GM18861 (cell line): ENCODE measurements around the gene HSD17B14.
"Not testable (repeated sequence)": the region's sequence is repeated elsewhere in the genome, so short reads cannot be mapped to it uniquely, and the experiment has no call there.

Source experiments
- ATAC-seq: cut with Tn5 transposase; IDR thresholded peaks from one replicate; pipeline ENCODE4 v1.9.1; 2021; ENCODE audit not compliant: unreplicated experiment

Gene HSD17B14

DNA sequence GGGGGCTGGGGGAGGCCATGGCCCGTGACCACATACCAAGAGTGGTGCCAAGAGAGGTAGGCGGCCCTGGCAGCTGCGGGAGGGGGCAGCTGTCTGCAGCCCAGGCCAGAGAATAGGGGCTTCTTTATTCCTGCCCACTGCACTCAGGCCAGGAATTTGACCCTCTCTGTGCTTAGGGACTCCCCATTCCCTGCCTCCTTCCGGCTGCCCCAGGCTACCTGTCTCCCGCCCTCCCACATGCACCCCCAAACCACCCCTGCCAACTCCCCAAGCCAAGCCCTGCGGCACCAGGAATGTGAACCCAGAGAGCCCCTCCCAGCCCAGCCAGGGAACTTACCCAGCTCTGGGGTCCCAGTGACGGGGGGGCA is 31.4 kb upstream of the HSD17B14 start:
- no peak for ATAC-seq

DNA sequence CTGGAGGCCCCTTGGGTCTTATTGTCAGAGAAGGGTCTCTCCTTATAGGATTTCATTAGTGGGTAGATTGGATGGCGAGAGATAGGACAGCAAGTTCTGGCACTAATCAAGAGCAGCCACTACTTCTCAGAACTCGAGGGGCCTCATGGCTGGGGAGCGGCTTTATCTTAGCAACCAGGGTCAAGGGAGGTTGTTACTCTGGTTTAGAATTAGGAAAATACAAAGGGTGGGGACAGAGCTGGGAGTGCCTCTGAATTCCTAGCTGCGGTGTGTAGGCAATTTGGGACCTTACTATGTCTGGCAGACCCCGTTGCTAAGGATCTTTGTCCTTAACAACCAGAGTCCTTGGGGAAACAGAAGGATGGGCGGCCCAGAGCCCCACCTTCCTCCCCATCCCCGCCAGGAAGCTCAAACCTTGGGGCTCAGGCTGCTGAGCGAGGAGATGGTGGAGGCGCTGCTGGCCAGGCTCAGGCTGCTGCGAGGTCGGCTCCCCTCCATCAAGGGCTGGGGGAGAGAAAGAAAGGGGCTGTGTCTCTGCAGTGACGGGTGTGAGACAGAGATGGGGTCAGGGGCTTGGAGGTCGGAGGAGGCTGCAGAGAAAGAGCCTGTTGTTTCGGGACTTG is 30.9 kb upstream of the HSD17B14 start:
- ATAC-seq: no peak

DNA sequence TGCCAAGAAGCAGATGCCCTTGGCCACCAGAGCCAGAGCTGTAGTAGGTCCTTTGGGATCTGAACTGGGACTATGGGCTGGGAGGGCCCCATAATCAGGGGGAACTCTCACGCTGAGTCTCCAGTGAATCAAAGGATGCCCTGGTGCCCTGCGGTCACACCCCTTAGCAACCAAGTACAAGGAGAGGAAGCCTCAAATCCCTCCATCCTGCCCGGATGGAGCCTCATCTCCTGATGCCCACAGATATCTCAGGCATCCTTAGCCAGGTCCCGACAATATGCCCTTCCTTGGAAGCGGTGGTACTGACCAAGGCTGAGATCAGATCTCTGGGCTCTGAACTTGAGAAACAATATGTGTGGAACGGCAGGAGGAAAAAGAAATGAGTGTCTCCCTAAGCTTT is 30.4 kb upstream of the HSD17B14 start:
- ATAC-seq: no peak

DNA sequence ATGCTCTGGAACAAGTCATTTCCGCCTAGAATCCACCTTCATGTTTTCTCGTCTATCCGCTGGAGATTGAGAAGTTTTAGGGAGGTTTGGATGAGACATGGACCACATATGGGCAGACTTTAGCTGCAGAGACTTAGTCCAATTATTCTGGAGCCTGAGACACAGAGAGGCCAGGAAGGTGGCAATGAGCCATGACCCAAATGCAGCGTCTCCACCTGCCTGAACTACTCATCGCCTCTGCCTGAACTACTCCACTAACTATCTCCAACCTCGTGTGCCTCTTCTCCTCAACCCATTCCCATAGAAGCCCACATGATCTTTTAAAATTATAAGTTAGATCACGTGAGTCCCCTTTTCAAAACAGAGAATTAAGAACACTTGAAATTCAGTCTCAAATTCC is 26.5 kb upstream of the HSD17B14 start:
- no peak for ATAC-seq

DNA sequence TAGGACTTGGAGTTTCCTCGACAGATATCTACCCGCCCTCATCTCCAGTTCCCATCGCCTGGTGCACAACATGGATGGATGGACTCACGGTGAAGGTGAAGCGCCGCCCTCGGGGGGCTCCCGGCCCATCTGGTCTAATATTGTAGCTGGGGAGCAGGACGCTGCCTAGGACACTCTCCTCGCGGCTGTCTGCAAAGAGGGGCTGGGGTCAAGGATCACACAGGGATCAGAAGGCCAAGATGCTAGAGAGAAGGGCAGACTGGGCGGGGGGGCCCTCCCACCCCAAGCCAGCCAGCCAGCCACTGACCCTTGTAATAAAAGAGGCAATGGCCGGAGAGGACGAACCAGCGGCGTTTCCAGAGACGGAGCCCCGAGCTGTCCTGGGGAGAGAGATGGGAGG is 25.0 kb upstream of the HSD17B14 start:
- no peak for ATAC-seq

DNA sequence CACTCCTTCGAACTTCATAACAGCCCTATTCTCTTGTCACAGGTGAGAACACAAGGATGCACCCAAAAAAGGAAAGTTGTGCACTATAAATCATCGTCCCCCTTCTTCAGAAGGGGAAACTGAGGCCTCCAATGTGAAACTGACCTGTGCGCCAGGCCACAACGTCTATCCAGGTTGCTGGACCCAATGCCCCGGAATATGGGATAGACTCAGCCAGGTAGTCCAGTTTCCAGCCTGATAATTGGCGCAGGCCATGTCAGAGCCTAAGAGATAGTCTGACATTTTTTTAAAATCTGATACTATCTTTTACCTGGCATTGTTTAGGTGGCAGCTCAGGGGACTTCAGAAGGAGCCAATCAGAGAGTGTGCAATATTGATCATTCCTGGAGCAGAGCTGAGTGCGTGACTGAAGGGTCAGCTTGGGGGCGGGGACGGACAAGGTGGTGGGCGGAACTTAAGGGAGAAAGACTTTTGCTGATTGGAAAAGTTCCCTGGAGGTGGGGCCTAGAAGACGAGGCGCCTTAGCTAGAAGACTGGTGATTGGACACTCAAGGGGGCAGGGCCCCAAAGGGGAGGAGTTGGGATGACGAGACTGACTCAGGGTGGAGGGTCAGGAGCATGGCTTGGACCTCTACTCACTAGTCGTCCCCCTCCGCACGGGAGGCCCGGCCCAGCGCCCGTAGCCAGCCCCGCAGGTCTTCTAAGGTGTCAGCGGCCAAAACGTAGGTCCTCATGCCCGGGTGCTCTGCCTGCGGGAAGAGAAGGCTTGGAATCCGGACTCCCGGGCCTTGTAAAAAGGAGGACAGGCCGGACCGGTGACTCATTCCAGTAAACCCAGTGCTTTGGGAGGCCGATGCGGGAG is 23.7 kb upstream of the HSD17B14 start:
- no peak for ATAC-seq

DNA sequence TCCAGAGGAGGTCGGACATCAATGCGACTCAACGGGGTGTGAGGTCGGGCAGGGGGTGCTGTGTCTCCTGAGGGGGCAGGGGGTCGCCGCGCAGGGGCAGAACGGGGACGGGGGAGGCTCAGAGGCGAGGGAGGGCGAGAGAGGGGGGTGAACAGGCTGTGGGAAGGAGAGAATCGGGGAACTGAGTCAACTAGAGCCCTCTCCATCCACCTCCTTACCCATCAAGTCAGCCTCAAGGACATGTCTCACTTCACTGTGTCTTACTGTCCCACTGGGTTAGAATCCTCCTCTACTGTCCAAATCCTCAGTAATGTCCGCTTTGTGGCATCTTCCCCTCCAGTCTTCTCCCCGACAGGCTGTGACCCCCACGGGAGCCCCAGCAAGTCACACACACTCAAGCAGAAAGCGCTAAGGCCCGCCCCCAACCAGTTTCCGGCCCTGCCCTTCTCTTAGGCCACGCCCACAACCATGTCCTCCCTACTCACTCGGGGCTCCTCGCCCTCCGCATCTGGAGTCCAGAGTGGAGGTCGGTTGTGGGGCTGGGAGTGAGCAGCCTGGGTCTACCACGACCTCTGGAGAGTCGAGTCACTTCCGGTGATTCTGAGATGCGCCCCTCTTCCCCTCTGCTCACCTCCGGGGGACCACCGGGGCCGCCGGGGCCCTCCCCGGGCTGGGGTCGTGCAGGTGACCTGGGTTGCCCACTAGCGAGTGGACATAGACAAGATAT is 22.9 kb upstream of the HSD17B14 start:
- ATAC-seq: no peak

DNA sequence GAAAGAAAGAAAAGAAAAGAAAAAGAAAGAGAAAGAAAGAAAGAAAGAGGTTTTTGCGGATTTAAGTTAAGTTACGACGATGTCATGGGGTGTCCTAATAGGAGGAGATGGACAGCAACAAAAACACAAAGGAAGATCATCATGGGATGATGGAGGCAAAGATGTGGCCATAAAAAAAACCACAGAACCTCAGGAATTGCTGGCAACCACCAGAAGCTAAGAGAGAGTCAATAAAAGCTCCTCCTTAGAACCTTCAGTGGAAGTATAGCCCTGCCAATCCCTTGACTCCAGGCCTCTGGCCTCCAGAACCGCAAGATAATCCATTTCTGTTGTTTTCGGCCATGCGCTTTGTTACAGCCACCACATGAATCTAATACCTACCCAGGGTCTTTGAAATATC is 20.6 kb upstream of the HSD17B14 start:
- ATAC-seq: no peak

DNA sequence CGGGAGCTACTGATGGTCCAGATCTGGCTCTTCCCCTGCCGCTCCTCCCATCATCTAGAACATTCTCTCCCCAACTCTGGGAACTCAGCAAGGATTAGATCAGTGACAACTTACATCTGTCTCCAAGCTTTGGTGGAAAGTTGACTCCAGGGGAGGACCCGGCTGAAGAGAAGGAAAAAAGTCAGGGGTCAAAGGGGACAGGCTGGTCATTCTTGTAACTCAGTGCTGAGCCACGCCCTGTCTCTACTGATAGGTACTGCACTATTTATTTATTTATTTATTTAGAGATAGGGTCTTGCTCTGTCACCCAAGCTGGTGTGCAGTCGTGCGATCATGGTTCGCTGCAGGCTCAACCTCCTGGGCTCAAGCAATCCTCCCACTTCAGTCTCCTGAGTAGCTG is 17.8 kb upstream of the HSD17B14 start:
- no peak for ATAC-seq

DNA sequence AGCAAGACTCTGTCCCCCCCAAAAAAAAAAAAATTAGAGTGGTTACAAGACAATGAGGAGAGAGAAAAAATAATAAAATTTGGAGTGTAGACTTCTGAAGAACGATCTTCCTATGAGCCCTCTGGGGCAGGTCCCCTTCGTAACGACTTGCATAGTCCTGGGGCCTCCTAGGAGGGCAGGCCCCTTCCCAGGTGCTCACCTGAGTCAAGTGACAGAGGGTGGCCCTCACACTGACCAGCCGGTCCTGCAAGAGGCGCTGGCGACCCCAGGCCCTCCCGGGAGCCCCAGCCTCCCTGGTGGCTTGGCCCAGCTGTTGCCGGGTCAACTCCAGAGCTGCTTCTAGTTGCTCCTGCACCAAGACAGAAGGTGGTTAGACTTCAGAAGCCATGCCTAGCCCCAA is 17.2 kb upstream of the HSD17B14 start:
- no peak for ATAC-seq

DNA sequence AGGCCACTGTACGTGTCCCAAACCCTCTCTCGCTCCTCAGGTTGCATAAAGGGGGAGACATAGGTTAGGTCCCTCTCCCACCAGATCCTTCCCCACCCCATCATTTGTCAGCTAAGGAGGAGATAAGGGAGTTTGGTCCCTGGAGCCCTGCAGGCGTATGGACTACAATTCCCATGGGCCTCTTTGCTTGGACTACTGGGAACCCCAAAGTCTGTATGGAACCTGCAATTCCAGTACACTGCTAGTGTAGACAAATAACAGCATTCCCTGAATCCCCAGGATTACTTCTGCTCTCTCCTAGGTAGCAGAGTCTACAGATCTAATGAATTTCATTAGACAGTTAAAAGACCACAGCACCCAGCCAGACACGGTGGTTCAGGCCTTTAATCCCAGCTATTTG is 16.0 kb upstream of the HSD17B14 start:
- ATAC-seq: no peak

DNA sequence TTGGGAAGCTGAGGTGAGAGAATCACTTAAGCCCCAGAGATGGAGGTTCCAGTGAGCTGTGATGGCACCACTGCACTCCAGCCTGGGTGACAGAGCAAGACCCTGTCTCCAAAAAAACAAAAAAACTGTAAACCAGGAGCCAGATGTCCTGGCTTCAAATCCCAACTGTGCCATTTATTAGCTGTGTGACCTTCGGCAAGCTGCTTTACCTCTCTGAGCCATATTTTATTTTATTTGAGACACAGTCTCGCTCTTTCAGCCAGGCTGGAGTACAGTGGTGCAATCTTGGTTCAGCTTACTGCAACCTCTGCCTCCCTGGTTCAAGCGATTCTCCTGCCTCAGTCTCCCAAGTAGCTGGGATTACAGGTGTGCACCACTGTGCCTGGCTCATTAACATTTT is 10.4 kb upstream of the HSD17B14 start:
- not testable (repeated sequence) for ATAC-seq

DNA sequence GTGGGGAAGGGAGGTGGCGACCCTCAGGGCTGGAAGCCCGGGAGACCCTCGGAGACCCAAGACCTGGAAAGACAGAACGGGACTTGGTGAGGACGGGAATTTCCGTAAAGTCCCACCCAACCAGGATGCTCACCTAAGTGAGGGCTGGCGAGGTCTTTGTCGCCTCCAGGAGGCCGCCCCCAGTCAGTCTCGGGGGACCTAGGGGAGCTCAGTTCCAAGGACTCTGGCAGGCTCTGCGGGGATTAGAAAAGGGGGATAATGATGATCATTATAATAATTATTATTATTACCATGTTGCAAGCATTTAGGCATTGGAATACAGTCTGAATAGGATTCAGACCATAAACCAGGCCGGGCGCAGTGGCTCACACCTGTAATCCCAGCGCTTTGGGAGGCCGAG is 9.1 kb upstream of the HSD17B14 start:
- no peak for ATAC-seq

DNA sequence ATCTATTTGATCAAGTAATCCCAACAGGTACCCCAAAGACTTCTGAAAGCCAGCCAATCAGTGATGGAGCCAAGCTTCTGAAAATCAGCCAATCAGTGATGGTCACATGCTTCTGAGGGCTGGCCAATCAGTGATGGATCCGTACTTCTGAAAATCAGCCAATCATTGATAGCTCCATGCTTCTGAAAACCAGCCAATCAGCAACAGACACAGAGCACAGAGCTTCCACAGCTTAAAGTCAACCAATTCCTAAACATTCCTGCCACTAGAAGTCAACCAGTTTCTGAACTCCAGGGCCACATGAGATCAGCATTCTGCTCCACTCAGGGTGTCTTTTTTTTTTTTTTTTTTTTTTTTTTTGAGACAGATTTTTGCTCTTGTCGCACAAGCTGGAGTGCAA is 8.2 kb upstream of the HSD17B14 start:
- ATAC-seq: no peak

DNA sequence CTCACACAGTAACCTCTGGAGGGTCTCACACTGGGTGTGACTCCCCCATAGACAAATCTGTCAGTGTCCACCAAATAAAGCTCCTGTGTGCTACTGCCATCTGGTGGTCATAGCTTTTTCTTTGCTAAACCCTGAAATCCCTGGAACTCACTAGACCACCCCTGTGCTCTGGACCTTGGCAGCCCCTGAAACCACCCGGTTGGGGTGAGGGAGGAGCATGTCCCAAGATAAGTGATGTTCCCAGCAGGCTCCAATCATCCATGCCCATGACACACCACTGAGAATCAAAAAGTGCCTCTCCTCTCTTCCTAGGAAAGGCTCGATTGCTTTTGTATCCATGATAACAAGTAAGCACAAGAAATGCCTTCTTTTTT is 6.5 kb upstream of the HSD17B14 start:
- no peak for ATAC-seq

DNA sequence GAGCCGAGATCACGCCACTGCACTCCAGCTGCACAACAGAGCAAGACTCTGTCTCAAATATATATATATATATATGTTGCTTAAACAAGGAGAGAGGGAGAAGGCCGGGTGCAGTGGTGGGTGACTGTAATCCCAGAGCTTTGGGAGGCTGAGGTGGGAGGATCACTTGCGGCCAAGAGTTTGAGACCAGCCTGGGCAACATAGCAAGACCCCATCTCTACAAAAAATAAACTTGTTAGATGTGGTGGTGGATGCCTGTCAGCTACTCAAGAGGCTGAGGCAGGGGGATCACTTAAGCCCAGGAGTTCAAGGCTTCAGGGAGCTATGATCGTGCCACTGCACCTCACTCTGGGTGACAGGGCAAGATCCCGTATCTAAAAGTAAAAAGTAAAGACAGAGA is 5.3 kb upstream of the HSD17B14 start:
- ATAC-seq: no peak

DNA sequence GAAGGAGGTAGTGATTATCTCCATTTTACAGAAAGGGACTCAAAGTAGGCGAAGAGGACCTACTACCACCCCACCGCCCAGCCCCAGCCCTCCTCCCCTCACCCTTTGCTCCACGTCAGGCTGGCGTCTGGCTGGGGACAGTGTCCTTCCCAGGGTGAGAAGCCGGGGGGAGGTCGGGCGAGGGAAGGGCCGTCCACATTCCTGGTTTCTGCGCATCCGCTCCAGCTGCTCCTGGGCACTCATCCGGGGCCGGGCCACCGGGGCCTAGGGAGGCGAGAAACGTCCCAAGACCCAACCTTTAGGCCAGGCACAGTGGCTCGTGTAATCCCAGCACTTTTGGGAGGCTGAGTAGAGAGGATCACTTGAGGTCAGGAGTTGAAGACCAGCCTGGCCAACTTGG is 4.8 kb upstream of the HSD17B14 start:
- ATAC-seq: no peak

DNA sequence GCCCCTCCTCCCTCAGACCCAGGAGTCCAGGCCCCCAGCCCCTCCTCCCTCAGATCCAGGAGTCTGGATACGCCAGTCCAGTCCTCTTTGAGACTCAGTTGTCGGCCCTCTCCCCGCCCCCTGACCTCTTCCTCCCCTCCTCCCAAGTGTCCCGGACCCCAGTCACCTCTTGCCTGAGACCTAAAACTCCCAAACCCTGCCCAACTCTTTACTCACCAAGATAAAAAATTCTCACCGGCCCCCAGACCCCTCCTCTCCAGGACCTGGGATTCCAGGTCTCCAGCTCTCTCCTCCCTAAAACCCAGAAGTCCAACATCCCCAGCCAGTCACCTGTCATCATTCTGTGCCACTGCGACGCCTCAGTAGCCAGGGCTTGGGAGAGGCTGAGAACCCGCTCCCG is 1.4 kb upstream of the HSD17B14 start:
- no peak for ATAC-seq

DNA sequence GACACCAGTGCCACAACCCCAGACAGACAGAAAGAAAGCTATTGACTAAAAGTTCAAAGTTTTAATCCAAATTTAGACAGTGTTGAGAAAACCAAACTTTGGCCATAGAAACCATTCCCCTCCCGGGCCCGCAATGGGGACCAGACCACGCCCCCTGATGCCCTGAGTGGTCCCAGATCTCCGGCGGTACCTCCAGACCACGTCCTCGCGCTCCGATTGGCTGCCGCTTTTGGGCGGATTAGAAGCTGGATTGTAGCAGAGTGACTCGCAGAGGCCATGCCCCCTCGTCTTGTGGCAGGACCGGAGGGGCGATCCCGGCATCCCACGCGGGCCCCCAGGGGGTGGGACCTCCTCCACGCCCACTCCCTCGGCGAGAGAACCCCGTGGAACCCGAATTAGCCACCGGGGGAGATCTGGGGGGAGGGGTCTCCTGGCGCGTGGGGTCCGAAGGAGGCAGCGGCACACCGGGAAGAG is 797 bp upstream of the HSD17B14 start:
- no peak for ATAC-seq

DNA sequence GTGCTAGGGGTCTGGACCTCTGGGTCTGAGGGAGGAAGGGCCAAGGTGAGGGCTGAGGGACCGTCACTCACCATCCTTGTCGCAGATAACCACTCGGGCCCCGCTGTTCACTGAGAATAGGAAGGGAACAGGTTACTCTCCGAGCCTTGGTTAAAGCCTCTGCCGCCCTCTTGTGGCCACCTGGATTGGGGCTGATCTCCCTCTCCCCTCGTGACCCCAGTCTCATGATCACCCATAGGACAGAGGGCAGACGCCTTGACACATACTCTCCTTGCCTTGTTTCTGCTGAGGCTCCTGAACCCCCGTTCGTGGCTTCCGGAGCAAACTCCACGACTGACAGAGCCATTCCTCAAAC is 580 bp downstream of the HSD17B14 start:
- ATAC-seq: peak; percentile 60

DNA sequence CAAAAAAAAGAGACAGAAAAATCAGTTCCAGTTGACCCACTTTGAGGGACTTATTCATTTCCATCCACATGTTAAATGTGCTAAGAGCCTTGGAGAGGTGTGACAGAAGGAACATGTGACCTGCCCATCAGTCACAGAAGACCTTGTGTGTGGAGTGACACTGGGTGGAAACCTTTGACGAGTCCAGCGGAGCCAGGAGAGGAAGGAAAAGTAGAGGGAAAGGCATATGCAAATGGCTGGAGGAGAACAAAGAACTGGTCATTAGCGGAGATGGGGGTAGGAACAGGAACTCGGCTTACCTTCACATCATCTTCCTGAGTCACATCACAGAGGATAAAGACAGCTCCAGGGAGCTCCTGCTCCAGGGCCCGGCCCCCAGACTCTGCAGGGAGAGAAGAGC is 2.3 kb downstream of the HSD17B14 start:
- no peak for ATAC-seq

DNA sequence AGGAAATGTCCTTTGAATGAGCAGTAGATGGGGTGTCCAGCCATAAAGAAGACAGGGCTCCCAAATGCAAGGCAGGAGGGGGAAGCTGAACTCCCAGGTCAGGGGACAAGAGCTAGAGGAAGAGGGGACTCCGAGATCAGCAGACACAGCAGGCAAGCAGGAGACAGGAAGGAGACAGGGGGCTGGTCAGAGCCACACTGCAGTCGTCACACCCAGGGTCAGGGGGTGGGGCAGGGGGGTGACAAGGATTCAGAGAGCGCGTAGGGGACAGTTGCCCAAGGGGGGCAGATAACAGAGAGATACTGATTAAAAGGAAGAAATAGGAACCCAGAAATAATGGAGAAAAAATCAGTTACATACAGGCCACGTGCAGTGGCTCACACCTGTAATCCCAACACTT is 3.2 kb downstream of the HSD17B14 start:
- ATAC-seq: no peak
